Measurements from ENCODE around the gene HCFC1. TPM values are rescaled to one million over a fixed set of nuclear protein-coding genes. Genes with fewer than 3 reads are reported as not detected.
A peak's percentile ranks its signal among the peaks of the same experiment; 100 is the strongest.

HCFC1 gene
- 7.8 and 12.8 TPM in 2 replicates for total RNA-seq (2014; rRNA removed; shearing (Covaris generic); ENCODE audit: low replicate concordance)

- peak; percentile 86 for DNase-seq
These were observed at the start of gene HCFC1 for GRCh38 chrX:153971450-153972367. Gene HCFC1 (minus strand): TSS chrX:153971818. CDS start chrX:153970840, 978 bp downstream.

DNA sequence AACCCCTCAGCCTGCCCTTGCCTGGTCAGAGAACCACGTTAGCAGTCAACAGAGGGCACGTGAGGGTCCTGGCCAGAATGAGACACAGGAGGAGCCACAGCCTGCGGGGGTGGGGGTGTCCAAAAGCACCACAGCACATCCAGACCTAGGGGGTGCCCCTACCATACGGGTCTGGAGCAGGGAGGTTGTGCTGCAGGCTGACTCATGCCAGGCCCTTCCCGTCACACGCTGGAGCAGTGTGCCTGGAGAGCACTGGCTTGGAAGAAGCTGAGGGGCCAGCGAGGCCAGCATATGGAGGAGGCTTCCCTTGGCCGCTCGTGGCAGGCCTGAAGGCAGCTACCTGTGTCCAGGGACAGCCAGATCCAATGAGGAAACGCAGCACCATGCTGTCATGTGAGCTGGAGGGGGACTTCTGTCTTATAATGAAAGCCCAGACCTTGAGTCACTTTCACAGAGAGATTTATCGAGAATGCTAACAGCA, 49.6 kb upstream of the HCFC1 start:
- Histone ChIP-seq H3K9me3 (no peaks in the 10 kb centered on the region), H3K27me3 (no peaks in the 10 kb centered on the region), H3K36me3 (peaks cover 22% of the 10 kb centered on the region), H3K4me3 (no peak overlapping the region)
- peak; percentile 60 for DNase-seq

More at GRCh38 chrX:153971450-153972367, at the start of gene HCFC1:
- H3K27me3 ChIP-seq = no peaks in the 10 kb centered on the region
- no peaks in the 10 kb centered on the region for H3K9me3 ChIP-seq
- peak within 1 kb of the TSS; percentile 94 for H3K4me3 ChIP-seq
- peaks cover 3% of the 10 kb centered on the region; the same call in 1 of the 2 replicates for H3K36me3 ChIP-seq

- Histone ChIP-seq H3K4me3 (peak overlapping the region; percentile 58), H3K27me3 (no peaks in the 10 kb centered on the region), H3K36me3 (peaks cover 25% of the 10 kb centered on the region), H3K9me3 (no peaks in the 10 kb centered on the region)
- DNase-seq = no peak
These were observed 49.0 kb upstream of the HCFC1 start for GRCh38 chrX:154020536-154021115.

- Histone ChIP-seq H3K9me3 (no peaks in the 10 kb centered on the region), H3K27me3 (no peaks in the 10 kb centered on the region), H3K36me3 (peaks cover 25% of the 10 kb centered on the region), H3K4me3 (peak within 1 kb of the TSS; percentile 62)
- peak; percentile 61 for DNase-seq
These were observed 48.3 kb upstream of the HCFC1 start, which contains the start of gene IRAK1 for GRCh38 chrX:154019633-154020528. Gene IRAK1 (minus strand): TSS chrX:154019902. CDS start chrX:154019812, 90 bp downstream.

DNA sequence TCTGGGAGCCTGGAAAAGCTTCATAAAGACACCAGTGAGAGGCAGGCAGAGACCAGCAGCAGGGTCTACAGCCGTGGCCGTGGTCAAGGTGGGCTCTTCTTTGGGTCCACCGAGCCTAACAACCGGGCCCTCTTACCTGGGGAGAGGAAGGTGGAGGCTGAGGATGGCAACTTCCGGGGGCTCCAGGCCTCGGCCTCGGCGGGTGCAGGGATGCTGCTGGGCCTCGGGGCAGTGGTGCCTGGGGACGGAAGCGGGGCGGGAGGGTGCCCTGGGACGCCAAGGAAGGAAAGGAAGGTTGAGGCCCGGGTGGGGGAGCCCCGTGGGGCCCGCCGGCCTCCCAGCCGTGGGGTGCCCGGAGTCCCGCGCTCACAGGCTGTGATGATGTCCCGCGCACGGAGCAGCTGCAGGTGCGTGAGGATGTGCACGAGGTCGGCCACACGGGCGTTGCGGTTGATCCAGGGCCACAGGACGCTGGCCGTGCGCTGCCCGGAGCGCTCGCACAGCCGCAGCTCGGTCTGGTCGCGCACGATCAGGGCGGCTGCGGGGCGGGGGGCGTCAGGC, 47.5 kb upstream of the HCFC1 start:
- Histone ChIP-seq H3K4me3 (peak overlapping the region; percentile 62), H3K27me3 (no peaks in the 10 kb centered on the region), H3K9me3 (no peaks in the 10 kb centered on the region), H3K36me3 (peaks cover 25% of the 10 kb centered on the region)
- DNase-seq = no peak

- Histone ChIP-seq H3K36me3 (peaks cover 28% of the 10 kb centered on the region), H3K9me3 (no peaks in the 10 kb centered on the region), H3K27me3 (no peaks in the 10 kb centered on the region), H3K4me3 (peak overlapping the region; percentile 62)
- DNase-seq = no peak
These were observed 47.0 kb upstream of the HCFC1 start for GRCh38 chrX:154018518-154019060.

GRCh38 chrX:154017766-154018517, 46.3 kb upstream of the HCFC1 start:
- Histone ChIP-seq H3K36me3 (peaks cover 33% of the 10 kb centered on the region), H3K27me3 (no peaks in the 10 kb centered on the region), H3K4me3 (peak overlapping the region; percentile 62), H3K9me3 (no peaks in the 10 kb centered on the region)
- no peak for DNase-seq

GRCh38 chrX:154016366-154017076, 44.9 kb upstream of the HCFC1 start:
- Histone ChIP-seq H3K4me3 (no peak overlapping the region), H3K36me3 (peaks cover 35% of the 10 kb centered on the region), H3K27me3 (no peaks in the 10 kb centered on the region), H3K9me3 (no peaks in the 10 kb centered on the region)
- no peak for DNase-seq

DNA sequence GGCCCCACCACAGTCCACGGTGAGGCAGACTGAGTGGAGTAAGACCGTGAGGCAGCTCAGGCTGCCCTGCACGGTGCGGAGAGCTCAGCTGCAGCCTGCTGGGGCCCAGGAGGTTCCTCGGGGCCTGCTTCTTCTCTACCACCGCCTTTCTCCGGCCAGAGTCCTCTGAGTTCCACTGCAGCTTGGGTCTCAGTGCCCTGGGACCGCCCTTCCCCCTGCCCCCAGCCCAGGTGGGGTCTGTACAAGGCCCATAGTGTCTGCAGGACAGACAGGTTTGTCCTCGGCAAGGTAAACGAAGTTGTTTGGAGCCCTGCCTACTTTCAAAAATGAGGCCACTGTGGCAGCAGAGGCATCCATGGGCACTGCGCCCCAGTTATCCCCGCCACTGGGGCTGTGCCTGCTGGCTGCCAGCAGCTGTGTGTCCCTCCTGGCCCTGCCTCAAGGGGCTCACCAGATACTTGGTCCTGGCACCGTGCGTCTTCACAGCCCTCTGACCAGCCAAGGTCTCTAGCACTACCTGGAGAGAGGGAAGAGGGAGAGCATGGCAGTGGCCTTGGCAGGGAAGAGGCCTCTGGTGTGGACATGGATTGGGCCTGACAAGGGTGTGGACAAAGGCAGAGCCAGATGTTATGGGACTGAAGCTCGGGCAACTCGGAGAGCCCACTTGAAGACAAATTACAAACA, 44.1 kb upstream of the HCFC1 start:
- Histone ChIP-seq H3K36me3 (peaks cover 37% of the 10 kb centered on the region), H3K9me3 (no peaks in the 10 kb centered on the region), H3K27me3 (no peaks in the 10 kb centered on the region), H3K4me3 (no peak overlapping the region)
- no peak for DNase-seq

DNA sequence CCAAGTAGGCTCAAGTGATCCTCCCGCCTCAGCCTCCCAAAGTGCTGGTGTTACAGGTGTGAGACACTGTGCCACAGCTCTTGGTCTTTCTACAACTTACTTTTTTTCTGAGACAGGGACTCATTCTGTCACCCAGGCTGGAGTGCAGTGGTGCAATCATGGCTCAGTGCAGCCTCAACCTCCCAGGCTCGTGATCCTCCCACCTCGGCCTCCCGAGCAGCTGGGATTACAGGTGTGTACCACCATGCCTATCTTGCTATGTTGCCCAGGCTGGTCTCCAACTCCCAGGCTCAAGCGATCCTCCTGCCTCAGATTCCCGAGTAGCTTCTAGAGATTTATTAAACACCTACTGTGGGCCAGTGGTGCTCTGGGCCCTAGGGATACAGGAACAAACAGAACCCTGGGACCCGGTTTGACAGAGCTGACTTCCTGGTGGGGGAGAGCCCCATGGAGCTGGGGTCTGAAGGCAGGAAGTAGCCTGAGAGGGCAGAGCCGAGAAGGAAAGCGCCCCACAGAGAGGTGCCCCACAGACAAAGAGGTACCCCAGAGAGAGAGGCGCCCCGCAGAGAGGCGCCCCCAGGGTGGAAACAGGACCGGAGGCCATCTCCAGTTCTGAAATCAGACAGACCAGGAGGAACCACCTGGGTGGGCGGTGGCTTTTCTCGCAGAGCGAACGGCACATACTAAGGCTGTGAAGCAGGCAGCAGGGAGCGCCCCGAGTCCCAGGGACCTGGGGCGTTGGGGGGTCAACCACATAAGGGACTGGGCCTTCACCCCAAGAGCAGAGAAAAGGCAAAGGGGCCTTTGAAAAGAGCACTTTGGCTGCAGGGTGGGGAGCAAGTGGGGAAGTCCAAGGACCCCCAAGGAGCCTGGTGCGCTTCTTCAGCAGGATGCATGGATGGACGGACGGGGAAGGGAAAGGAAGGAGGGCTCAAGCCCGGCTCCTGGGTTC, 43.1 kb upstream of the HCFC1 start:
- Histone ChIP-seq H3K4me3 (no peak overlapping the region), H3K36me3 (peaks cover 37% of the 10 kb centered on the region), H3K27me3 (no peaks in the 10 kb centered on the region), H3K9me3 (no peaks in the 10 kb centered on the region)
- no peak for DNase-seq

GRCh38 chrX:154013614-154014360, 42.2 kb upstream of the HCFC1 start:
- no peak overlapping the region for H3K4me3 ChIP-seq
- DNase-seq = no peak
- H3K9me3 ChIP-seq = no peaks in the 10 kb centered on the region
- H3K27me3 ChIP-seq = no peaks in the 10 kb centered on the region
- H3K36me3 ChIP-seq = peaks cover 34% of the 10 kb centered on the region

GRCh38 chrX:154013001-154013421, 41.4 kb upstream of the HCFC1 start:
- Histone ChIP-seq H3K27me3 (no peaks in the 10 kb centered on the region), H3K36me3 (peaks cover 27% of the 10 kb centered on the region), H3K9me3 (no peaks in the 10 kb centered on the region), H3K4me3 (no peak overlapping the region)
- no peak for DNase-seq
